HCT116 (cell line): Measurements from ENCODE around the gene PLBD2. TPM values are rescaled to one million over a fixed set of nuclear protein-coding genes. Genes with fewer than 3 reads are reported as not detected.

Experiments
- ATAC-seq: fragments of 200-7000 bp; cut with Tn5 transposase; 2 replicates; pipeline ENCODE4 v1.9.1; 2020; ENCODE audit warnings: mild to moderate bottlenecking, moderate library complexity
- BruUV-seq: library from RNA; stranded (reverse); fragments of 400-500 nt; replicated peaks from 2 replicates; lab custom pipeline; 2021; lab: Mats Ljungman, UMichigan
- CTCF ChIA-PET: fragments of 300-600 bp; sonication (Branson Sonifier 250); formaldehyde crosslinking; loops from one replicate; lab custom pipeline; 2021; ENCODE audit warnings: antibody characterized with exemption; lab: Charles Lee
- POLR2A ChIA-PET: fragments of 300-600, 350-600 bp; sonication (Branson Sonifier 250); formaldehyde crosslinking; loops from one replicate; lab custom pipeline; 2021; ENCODE audit warnings: antibody characterized with exemption; lab: Charles Lee
- RAD21 ChIA-PET, 2 experiments: fragments of 300-600 bp; sonication (Branson Sonifier 250); formaldehyde crosslinking; loops; one replicate each; lab custom pipeline; 2023; ENCODE audit warnings: low total read pairs in 2 of 2; ENCODE audit not compliant: uncharacterized antibody in 2 of 2, unreplicated experiment in 2 of 2, low non-redundant PET in 1 of 2; lab: Charles Lee
- DNase-seq: peaks from one replicate; pipeline ENCODE4 v3.0.0-alpha.2; 2010; ENCODE audit warnings: low read depth, low spot score
- H2AFZ ChIP-seq: fragments of 200-600 bp; shearing (Covaris generic), sonication (generic); 2 replicates; pipeline ENCODE4 v1.6.1; 2017; ENCODE audit warnings: low read depth, mixed run types, mixed read lengths, antibody characterized with exemption, low read length; ENCODE audit not compliant: poor library complexity, severe bottlenecking
- H3K27ac ChIP-seq: 2 replicates; pipeline ENCODE4 v1.5.1; 2012; ENCODE audit warnings: low read depth, low read length
- H3K27me3 ChIP-seq: fragments of 200-600 bp; sonication (generic); 2 replicates; pipeline ENCODE4 v1.6.1; 2016; ENCODE audit warnings: mixed run types, low read length, mixed read lengths; ENCODE audit not compliant: insufficient read depth
- H3K36me3 ChIP-seq, 2 experiments: fragments of 200-500 bp in 1 of 2; fragments of 200-600 bp in 1 of 2; sonication (Bioruptor generic) in 1 of 2; sonication (generic) in 1 of 2; 2 replicates each; pipeline versions ENCODE4 v1.5.1 to v1.6.1; 2014 to 2016; ENCODE audit warnings: low read length in 2 of 2, inconsistent platforms in 1 of 2, mixed read lengths in 1 of 2, mixed run types in 1 of 2; ENCODE audit not compliant: insufficient read depth in 2 of 2, control insufficient read depth in 1 of 2
- H3K4me1 ChIP-seq, 2 experiments: fragments of 200-600 bp in 1 of 2; sonication (generic) in 1 of 2; 2 replicates each; pipeline versions ENCODE4 v1.5.1 to v1.6.1; 2012 to 2017; ENCODE audit warnings: low read length in 2 of 2, inconsistent platforms in 1 of 2, mild to moderate bottlenecking in 1 of 2, mixed read lengths in 1 of 2, mixed run types in 1 of 2, moderate library complexity in 1 of 2; ENCODE audit not compliant: insufficient read depth in 2 of 2, control insufficient read depth in 1 of 2
- H3K4me2 ChIP-seq: fragments of 200-600 bp; sonication (generic); 2 replicates; pipeline ENCODE4 v1.6.1; 2017; ENCODE audit warnings: mixed run types, low read length, mixed read lengths
- H3K4me3 ChIP-seq, 2 experiments: fragments of 200-600 bp in 1 of 2; sonication (generic) in 1 of 2; replicated peaks in 1 of 2; 2 replicates each; pipeline ENCODE4 v1.5.1; 2011 to 2016; ENCODE audit warnings: low read length in 2 of 2, control low read depth in 1 of 2, low read depth in 1 of 2, mild to moderate bottlenecking in 1 of 2, mixed read lengths in 1 of 2, mixed run types in 1 of 2
- H3K79me2 ChIP-seq: fragments of 200-600 bp; sonication (generic); 2 replicates; pipeline ENCODE4 v1.6.1; 2017; ENCODE audit warnings: mild to moderate bottlenecking, mixed run types, low read length, moderate library complexity, mixed read lengths; ENCODE audit not compliant: insufficient read depth
- H3K9ac ChIP-seq: fragments of 200-600 bp; sonication (generic); 2 replicates; pipeline ENCODE4 v1.6.1; 2016; ENCODE audit warnings: low read length, mixed read lengths
- H3K9me2 ChIP-seq: fragments of 200-600 bp; sonication (generic), shearing (Covaris generic); 2 replicates; pipeline ENCODE4 v1.6.1; 2017; ENCODE audit warnings: mixed run types, mild to moderate bottlenecking, moderate library complexity; ENCODE audit not compliant: insufficient read depth
- H3K9me3 ChIP-seq, 2 experiments: fragments of 200-500 bp in 1 of 2; fragments of 200-600 bp in 1 of 2; sonication (Bioruptor generic) in 1 of 2; sonication (generic) in 1 of 2; 2 replicates each; pipeline ENCODE4 v1.6.1; 2014 to 2017; ENCODE audit warnings: low read length in 2 of 2, mixed read lengths in 2 of 2, inconsistent platforms in 1 of 2, low read depth in 1 of 2, mild to moderate bottlenecking in 1 of 2, mixed run types in 1 of 2, moderate library complexity in 1 of 2; ENCODE audit not compliant: control insufficient read depth in 1 of 2, insufficient read depth in 1 of 2
- H4K20me1 ChIP-seq: fragments of 200-600 bp; sonication (generic), shearing (Covaris generic); 2 replicates; pipeline ENCODE4 v1.6.1; 2017; ENCODE audit warnings: mixed run types, mild to moderate bottlenecking, moderate library complexity; ENCODE audit not compliant: insufficient read depth
- EZH2 ChIP-seq: fragments of 200-600 bp; sonication (generic); IDR thresholded peaks from 2 replicates; pipeline ENCODE4 v1.6.1; 2017; ENCODE audit warnings: antibody characterized with exemption, mixed run types
- FOSL1 ChIP-seq: IDR thresholded peaks from 2 replicates; pipeline ENCODE4 v1.6.1; 2012; ENCODE audit warnings: low read depth
- JUND ChIP-seq: IDR thresholded peaks from 2 replicates; pipeline ENCODE4 v1.6.1; 2012
- MAX ChIP-seq: IDR thresholded peaks from 2 replicates; pipeline ENCODE4 v1.6.1; 2012
- REST ChIP-seq: IDR thresholded peaks from 2 replicates; pipeline ENCODE4 v1.6.1; 2012; ENCODE audit warnings: low read depth
- TCF7L2 ChIP-seq: IDR thresholded peaks from 2 replicates; pipeline ENCODE4 v1.7.0; 2011; ENCODE audit warnings: borderline replicate concordance, inconsistent platforms; ENCODE audit not compliant: insufficient read depth, insufficient read length; ENCODE audit errors: extremely low read depth
- ZNF274 ChIP-seq: fragments of 200-500 bp; sonication (Bioruptor generic); IDR thresholded peaks from 2 replicates; pipeline ENCODE4 v1.6.1; 2014; ENCODE audit warnings: mild to moderate bottlenecking, low read depth, low read length, inconsistent platforms
- intact Hi-C: fragments of 100-400 bp; cut with micrococcal nuclease; formaldehyde crosslinking; loops from 2 replicates; pipeline ENCODE4 v1.10.0; 2022
- total RNA-seq: library from RNA; stranded (reverse); gene quantifications from one replicate; pipeline ENCODE4 v1.2.1, GENCODE V29; 2021; ENCODE audit not compliant: unreplicated experiment

PLBD2 gene
- total RNA-seq, 1 experiment from 2014 or later: 45.0 TPM

GRCh38 chr12:113427882-113428281 lies 69.5 kb downstream of the PLBD2 start:
- BruUV-seq: no TSS peak

More at GRCh38 chr12:113427882-113428281, 69.5 kb downstream of the PLBD2 start:
- intact Hi-C loops: no loop called here
- no peaks in the 10 kb centered on the region for H3K36me3 ChIP-seq
- no peaks in the 10 kb centered on the region for H3K27me3 ChIP-seq
- CTCF ChIA-PET: no interaction called here
- no peak overlapping the region for H3K27ac ChIP-seq
- TF ChIP-seq MAX (no peak), TCF7L2 (no peak), JUND (no peak), REST (no peak), EZH2 (no peak), FOSL1 (no peak), ZNF274 (no peak)
- TF ChIP-seq, all 23 proteins: peak for 0
- H3K9ac ChIP-seq: no peak overlapping the region
- H3K4me3 ChIP-seq: no peak overlapping the region
- H3K9me3 ChIP-seq: no peaks in the 10 kb centered on the region
- peaks cover 5% of the 10 kb centered on the region; the same call in 1 of the 2 replicates for H3K79me2 ChIP-seq
- ChIA-PET POLR2A (no interaction called here), RAD21 (no interaction called here)
- ATAC-seq (no peak), DNase-seq (no peak)
- H3K4me2 ChIP-seq: no peak overlapping the region
- no peak overlapping the region for H2AFZ ChIP-seq
- H4K20me1 ChIP-seq: no peaks in the 10 kb centered on the region
- H3K9me2 ChIP-seq: no peaks in the 10 kb centered on the region
- peaks cover 3 to 9% of the 10 kb centered on the region in 2 experiments; a peak in 3 of 4 replicates for H3K4me1 ChIP-seq
